HL-60 (cell line): ENCODE data around the gene EFR3B.
A peak's percentile ranks its signal among the peaks of the same experiment; 100 is the strongest.

Source experiments
- DNase-seq, 2 experiments: peaks; one replicate each; pipeline ENCODE4 v3.0.0-alpha.2; 2010 to 2020; ENCODE audit warnings: low read depth in 1 of 2, low spot score in 1 of 2
- H3K27ac ChIP-seq: fragments of 250-450 bp; sonication (Bioruptor Pico); replicated peaks from 2 replicates; pipeline ENCODE4 v1.5.1; 2020; ENCODE audit warnings: mild to moderate bottlenecking, moderate library complexity
- H3K27me3 ChIP-seq: fragments of 250-450 bp; sonication (Bioruptor Pico); 2 replicates; pipeline ENCODE4 v1.5.1; 2021; ENCODE audit warnings: mild to moderate bottlenecking, moderate library complexity; ENCODE audit not compliant: insufficient read depth, poor library complexity, severe bottlenecking
- H3K4me3 ChIP-seq: replicated peaks from 2 replicates; pipeline ENCODE4 v1.5.1; 2011; ENCODE audit warnings: mild to moderate bottlenecking, control low read depth, low read length; ENCODE audit not compliant: insufficient read depth
- GABPA ChIP-seq: IDR thresholded peaks from 2 replicates; pipeline ENCODE4 v1.6.1; 2012; ENCODE audit warnings: low read depth
- POLR2AphosphoS5 ChIP-seq: IDR thresholded peaks from 2 replicates; pipeline ENCODE4 v1.6.1; 2012; ENCODE audit warnings: low read depth
- SPI1 ChIP-seq: IDR thresholded peaks from 2 replicates; pipeline ENCODE4 v1.6.1; 2012; ENCODE audit warnings: low read depth, mild to moderate bottlenecking, borderline replicate concordance
- TF ChIP-seq, protein P1 (sequence below): IDR thresholded peaks from one replicate; pipeline ENCODE4 v1.5.1; 2011; ENCODE audit warnings: low read length, control low read depth, inconsistent platforms; ENCODE audit not compliant: insufficient read depth
- TF ChIP-seq, protein P2 (sequence below): IDR thresholded peaks from 2 replicates; pipeline ENCODE4 v1.6.1; 2012; ENCODE audit warnings: low read depth; ENCODE audit not compliant: insufficient replicate concordance

EFR3B gene

DNA sequence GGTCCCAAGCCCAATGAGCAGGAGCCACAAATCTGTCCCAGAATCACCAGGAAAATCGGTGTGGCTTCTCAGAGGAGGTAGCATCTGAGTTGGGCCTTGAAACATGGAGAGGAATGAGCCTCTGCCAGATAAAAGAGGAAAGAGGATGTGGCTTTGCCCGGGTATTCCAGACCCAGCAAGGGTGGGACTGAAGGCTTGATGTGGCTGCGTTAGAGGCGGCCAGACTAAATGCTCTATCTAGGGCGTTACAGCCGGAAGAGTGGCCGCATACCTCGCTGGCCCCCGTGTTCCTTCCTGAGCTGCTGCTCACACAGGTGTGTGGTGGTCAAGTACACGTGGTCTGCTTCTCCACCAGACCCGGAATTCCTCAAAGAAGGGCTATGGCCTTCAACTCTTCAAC lies 160.4 kb downstream of the EFR3B start:
- no peak overlapping the region for H3K27ac ChIP-seq
- H3K27me3 ChIP-seq, result no peaks in the 10 kb centered on the region
- DNase-seq, result no peak
- no peak overlapping the region for H3K4me3 ChIP-seq
- TF ChIP-seq POLR2AphosphoS5 (no peak), SPI1 (no peak), GABPA (no peak)
- TF ChIP-seq, protein P1, sequence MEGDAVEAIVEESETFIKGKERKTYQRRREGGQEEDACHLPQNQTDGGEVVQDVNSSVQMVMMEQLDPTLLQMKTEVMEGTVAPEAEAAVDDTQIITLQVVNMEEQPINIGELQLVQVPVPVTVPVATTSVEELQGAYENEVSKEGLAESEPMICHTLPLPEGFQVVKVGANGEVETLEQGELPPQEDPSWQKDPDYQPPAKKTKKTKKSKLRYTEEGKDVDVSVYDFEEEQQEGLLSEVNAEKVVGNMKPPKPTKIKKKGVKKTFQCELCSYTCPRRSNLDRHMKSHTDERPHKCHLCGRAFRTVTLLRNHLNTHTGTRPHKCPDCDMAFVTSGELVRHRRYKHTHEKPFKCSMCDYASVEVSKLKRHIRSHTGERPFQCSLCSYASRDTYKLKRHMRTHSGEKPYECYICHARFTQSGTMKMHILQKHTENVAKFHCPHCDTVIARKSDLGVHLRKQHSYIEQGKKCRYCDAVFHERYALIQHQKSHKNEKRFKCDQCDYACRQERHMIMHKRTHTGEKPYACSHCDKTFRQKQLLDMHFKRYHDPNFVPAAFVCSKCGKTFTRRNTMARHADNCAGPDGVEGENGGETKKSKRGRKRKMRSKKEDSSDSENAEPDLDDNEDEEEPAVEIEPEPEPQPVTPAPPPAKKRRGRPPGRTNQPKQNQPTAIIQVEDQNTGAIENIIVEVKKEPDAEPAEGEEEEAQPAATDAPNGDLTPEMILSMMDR, result no peak
- TF ChIP-seq, protein P2, sequence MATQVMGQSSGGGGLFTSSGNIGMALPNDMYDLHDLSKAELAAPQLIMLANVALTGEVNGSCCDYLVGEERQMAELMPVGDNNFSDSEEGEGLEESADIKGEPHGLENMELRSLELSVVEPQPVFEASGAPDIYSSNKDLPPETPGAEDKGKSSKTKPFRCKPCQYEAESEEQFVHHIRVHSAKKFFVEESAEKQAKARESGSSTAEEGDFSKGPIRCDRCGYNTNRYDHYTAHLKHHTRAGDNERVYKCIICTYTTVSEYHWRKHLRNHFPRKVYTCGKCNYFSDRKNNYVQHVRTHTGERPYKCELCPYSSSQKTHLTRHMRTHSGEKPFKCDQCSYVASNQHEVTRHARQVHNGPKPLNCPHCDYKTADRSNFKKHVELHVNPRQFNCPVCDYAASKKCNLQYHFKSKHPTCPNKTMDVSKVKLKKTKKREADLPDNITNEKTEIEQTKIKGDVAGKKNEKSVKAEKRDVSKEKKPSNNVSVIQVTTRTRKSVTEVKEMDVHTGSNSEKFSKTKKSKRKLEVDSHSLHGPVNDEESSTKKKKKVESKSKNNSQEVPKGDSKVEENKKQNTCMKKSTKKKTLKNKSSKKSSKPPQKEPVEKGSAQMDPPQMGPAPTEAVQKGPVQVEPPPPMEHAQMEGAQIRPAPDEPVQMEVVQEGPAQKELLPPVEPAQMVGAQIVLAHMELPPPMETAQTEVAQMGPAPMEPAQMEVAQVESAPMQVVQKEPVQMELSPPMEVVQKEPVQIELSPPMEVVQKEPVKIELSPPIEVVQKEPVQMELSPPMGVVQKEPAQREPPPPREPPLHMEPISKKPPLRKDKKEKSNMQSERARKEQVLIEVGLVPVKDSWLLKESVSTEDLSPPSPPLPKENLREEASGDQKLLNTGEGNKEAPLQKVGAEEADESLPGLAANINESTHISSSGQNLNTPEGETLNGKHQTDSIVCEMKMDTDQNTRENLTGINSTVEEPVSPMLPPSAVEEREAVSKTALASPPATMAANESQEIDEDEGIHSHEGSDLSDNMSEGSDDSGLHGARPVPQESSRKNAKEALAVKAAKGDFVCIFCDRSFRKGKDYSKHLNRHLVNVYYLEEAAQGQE, result no peak

DNA sequence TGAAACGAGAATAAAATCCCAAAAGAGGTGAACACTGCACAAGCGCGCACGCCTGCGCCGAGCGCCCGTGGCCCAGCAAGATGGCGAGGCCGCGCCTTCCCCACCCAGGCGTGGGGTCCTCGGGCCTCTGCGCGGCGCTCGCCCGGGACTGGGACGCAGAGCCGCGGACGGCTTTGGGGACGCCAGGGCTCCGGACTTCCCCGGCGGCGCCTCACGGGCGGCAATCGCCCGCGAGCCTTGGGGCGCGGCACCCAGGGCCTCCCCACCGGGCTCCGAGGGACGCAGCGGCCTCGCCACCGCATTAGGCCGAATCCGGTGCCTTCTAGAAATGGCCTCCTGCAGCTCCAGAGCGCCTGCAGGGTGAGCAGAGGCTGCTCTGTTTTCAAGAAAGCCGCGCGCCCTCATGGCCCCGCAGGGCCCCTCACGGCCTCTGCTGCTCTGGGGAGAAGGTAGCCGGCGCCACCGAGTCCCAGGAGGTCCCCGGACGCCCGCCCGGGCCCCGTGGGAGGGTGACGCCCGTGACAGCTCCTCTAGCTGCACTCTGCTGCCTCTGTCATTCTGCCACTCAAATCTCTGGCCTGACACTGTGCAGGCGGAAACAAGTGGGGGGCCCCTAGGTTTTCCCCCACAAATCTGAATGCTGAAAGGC lies 162.4 kb downstream of the EFR3B start:
- Histone ChIP-seq H3K4me3 (no peak overlapping the region), H3K27me3 (no peaks in the 10 kb centered on the region), H3K27ac (no peak overlapping the region)
- TF ChIP-seq POLR2AphosphoS5 (no peak), SPI1 (no peak), GABPA (no peak)
- TF ChIP-seq, protein P2, result no peak
- TF ChIP-seq, protein P1, result no peak
- no peak for DNase-seq

DNA sequence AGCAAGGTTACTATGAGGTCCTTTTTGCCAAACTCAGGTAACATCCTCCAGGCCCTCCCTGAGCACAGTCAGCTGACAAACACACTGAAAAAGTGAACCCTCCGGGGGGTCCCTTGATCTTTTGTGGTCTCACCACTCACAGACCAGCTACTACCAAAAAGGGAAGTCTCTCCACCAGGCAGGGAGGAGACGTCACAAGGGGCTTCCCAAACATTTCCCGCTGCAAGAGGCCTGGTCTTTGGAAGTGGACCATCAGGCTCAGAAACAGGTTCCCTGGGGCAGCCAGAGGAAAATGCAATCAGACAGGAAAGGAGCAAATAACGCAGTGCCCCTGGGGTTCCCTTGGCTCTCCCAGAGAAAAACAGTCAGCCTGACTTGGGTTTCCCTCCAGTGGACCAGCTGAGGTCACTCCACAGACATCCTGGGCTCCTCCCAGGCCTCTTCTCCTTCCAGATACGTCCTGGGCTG lies 165.2 kb downstream of the EFR3B start:
- no peaks in the 10 kb centered on the region for H3K27me3 ChIP-seq
- no peak overlapping the region for H3K27ac ChIP-seq
- TF ChIP-seq, protein P2, result no peak
- TF ChIP-seq SPI1, result peak; percentile 67; the same call in 1 of the 2 replicates
- no peak overlapping the region for H3K4me3 ChIP-seq
- no peak for DNase-seq
